ENCODE measurements around the gene ARAF. TPM values are rescaled to one million over a fixed set of nuclear protein-coding genes. Genes with fewer than 3 reads are reported as not detected.

Gene ARAF
- total and polyA plus RNA-seq, 2 of the 8 experiments (the other 6 are each of a cell fraction or from before 2014, with no cell fraction given), result 39.0 to 45.2 TPM

GRCh38 chrX:47573341-47574075 is 12.5 kb downstream of the ARAF start:
- Histone ChIP-seq H3K9ac (replicated peaks in 1 of 4; ENCODE audit: extremely low read depth in 1 of 4, low read depth in 3 of 4, low read length in 3 of 4) (peak overlapping the region in 3 of 4 experiments; percentile 54 to 74 (median 60); a peak in 5 of 7 replicates), H4K8ac (ENCODE audit: extremely low read depth, insufficient read depth, low read length) (peak overlapping the region; percentile 68), H3K27me3 (replicated peaks in 1 of 4; ENCODE audit: control insufficient read depth in 3 of 4, extremely low read depth in 1 of 4, insufficient read depth in 3 of 4, low read length in 3 of 4) (no peaks in the 10 kb centered on the region), H3K4me2 (ENCODE audit: insufficient read depth in 1 of 2, low read depth in 2 of 2, low read length in 2 of 2) (peak overlapping the region; percentile 68 to 82), H2BK5ac (ENCODE audit: low read depth, low read length) (peak overlapping the region; percentile 83), H2BK20ac (ENCODE audit: low read length) (no peak overlapping the region), H3K27ac (ENCODE audit: low read depth, low read length) (peak overlapping the region; percentile 85; the same call in 1 of the 2 replicates), H2AFZ (ENCODE audit: low read length) (no peak overlapping the region), H2BK12ac (ENCODE audit: low read depth, low read length) (peak overlapping the region; percentile 95), H3K23me2 (ENCODE audit: low read depth, low read length) (peaks cover 7% of the 10 kb centered on the region; the same call in 1 of the 2 replicates), H3K4me1 (replicated peaks in 1 of 4; ENCODE audit: control insufficient read depth in 3 of 4, insufficient read depth in 4 of 4, low read length in 3 of 4) (peaks cover 0 to 14% (median 8%) of the 10 kb centered on the region in 4 experiments; a peak in 5 of 7 replicates), H3K23ac (ENCODE audit: insufficient read length) (no peak overlapping the region), H3K9me3 (ENCODE audit: insufficient read depth in 2 of 2, low read depth in 1 of 2, low read length in 1 of 2) (no peaks in the 10 kb centered on the region), H3K18ac (ENCODE audit: extremely low read depth, low read length) (peak overlapping the region; percentile 71), H2AK5ac (ENCODE audit: low read depth, low read length) (peak overlapping the region; percentile 82), H3K14ac (ENCODE audit: insufficient read length) (no peak overlapping the region), H3K4me3 (ENCODE audit: extremely low read depth in 1 of 4, insufficient read depth in 2 of 4, low read depth in 3 of 4, low read length in 4 of 4) (peak overlapping the region; percentile 41 to 63 (median 46); a peak in 7 of 8 replicates), H3K79me2 (ENCODE audit: control insufficient read depth in 1 of 2, insufficient read depth in 2 of 2, low read length in 2 of 2) (no peaks in the 10 kb centered on the region), H4K20me1 (replicated peaks in 1 of 2; ENCODE audit: control insufficient read depth in 1 of 2, insufficient read depth in 2 of 2, low read length in 2 of 2) (no peaks in the 10 kb centered on the region), H3K79me1 (ENCODE audit: low read depth, low read length) (no peaks in the 10 kb centered on the region), H3K56ac (replicated peaks; ENCODE audit: insufficient read length, low read depth, low read length) (no peak overlapping the region), H2BK15ac (ENCODE audit: low read length) (0 out of 2 replicates have a peak overlapping the region, but pooled peaks have one; percentile 16), H2BK120ac (replicated peaks; ENCODE audit: low read depth, low read length) (no peak overlapping the region), H4K5ac (ENCODE audit: insufficient read length, low read depth, low read length) (peak overlapping the region; percentile 86), H3K36me3 (ENCODE audit: control insufficient read depth in 2 of 4, insufficient read depth in 4 of 4, low read length in 3 of 4) (peaks cover 0 to 10% (median 4%) of the 10 kb centered on the region in 4 experiments; a peak in 4 of 8 replicates), H4K91ac (replicated peaks; ENCODE audit: insufficient read length, low read length) (peak overlapping the region; percentile 10), H3K4ac (replicated peaks; ENCODE audit: insufficient read length, low read depth, low read length) (no peak overlapping the region)
- ChIA-PET POLR2A (ENCODE audit: partially characterized antibody) (interaction anchor here (0.6 to 2.6 kb wide), 13 partner anchors 9 to 1359 kb away, joined by 3 to 11 read pairs (median 4); partner anchors contain the start of genes ARAF, SYN1 and TIMP1), CTCF (ENCODE audit: partially characterized antibody) (interaction anchor here (0.7 to 1.6 kb wide), 5 partner anchors 9 to 70 kb away, joined by 3 to 5 read pairs (median 4); partner anchors contain the start of gene TIMP1)
- peak in 1 of 2 experiments; percentile 69 for DNase-seq (ENCODE audit: low read depth in 1 of 2, low spot score in 2 of 2)
- FAIRE-seq, result peak; percentile 24
- WGBS, 2 experiments (ENCODE audit: extremely low coverage in 1 of 2, insufficient coverage in 1 of 2, insufficient read length in 1 of 2, insufficient replicate concordance in 2 of 2, low coverage in 1 of 2, low lambda C conversion rate in 2 of 2, missing lambda C conversion rate in 1 of 2), result 14% methylated on average over 10 of the region's 20 CpGs; no CpG with 5 or more reads in 1 of the 2 experiments
- no peak for TF ChIP-seq NANOG (IDR thresholded peaks at IDR 0.05; ENCODE audit: insufficient read depth, low read depth, low read length, poor library complexity, severe bottlenecking)
- TF ChIP-seq SP4 (IDR thresholded peaks at IDR 0.05; ENCODE audit: low read length), result no peak
- TF ChIP-seq POLR2A (IDR thresholded peaks at IDR 0.05; ENCODE audit: control extremely low read depth in 1 of 2, low read depth in 2 of 2, low read length in 2 of 2), result peak in 1 of 2 experiments; percentile 34; a peak in 1 of 3 replicates
- no peak for TF ChIP-seq ASH2L (IDR thresholded peaks at IDR 0.05; ENCODE audit: low read length)
- TF ChIP-seq PHF8 (conservative IDR thresholded peaks at IDR 0.05; ENCODE audit: low read depth, low read length), result 0 out of 2 replicates have a peak, but pooled peaks have one; percentile 35
- TF ChIP-seq SP1 (IDR thresholded peaks at IDR 0.05; ENCODE audit: low read depth, low read length), result 0 out of 2 replicates have a peak, but pooled peaks have one; percentile 27
- TF ChIP-seq RAD21 (IDR thresholded peaks at IDR 0.05 in 1 of 2, conservative IDR thresholded peaks at IDR 0.05 in 1 of 2; ENCODE audit: low read depth in 2 of 2, low read length in 2 of 2), result 0 out of 4 replicates have a peak, but pooled peaks of 1 of the 2 experiments have one; percentile 8
- TF ChIP-seq TEAD4 (IDR thresholded peaks at IDR 0.05; ENCODE audit: low read depth, low read length), result peak; percentile 97
- TF ChIP-seq POLR2AphosphoS5 (IDR thresholded peaks at IDR 0.05; ENCODE audit: low read depth, low read length), result peak; percentile 78
- TF ChIP-seq EP300 (IDR thresholded peaks at IDR 0.05; ENCODE audit: borderline replicate concordance in 1 of 2, low read depth in 2 of 2, low read length in 2 of 2), result 0 out of 3 replicates have a peak, but pooled peaks of 1 of the 2 experiments have one; percentile 25
- 0 out of 2 replicates have a peak, but pooled peaks have one; percentile 45 for TF ChIP-seq TAF1 (IDR thresholded peaks at IDR 0.05; ENCODE audit: low read depth, low read length)

All from H1 (cell line).